ENCODE data around the gene EFNA4.

GRCh38 chr1:155078469-155079209 is 15.1 kb downstream of the EFNA4 start, which contains the start of gene EFNA3:
- TF ChIP-seq CTCF (IDR thresholded peaks at IDR 0.05) (no peak), ESRRA (CRISPR knock-in tag; IDR thresholded peaks at IDR 0.05; ENCODE audit: borderline replicate concordance) (no peak), KAT7 (CRISPR knock-in tag; IDR thresholded peaks at IDR 0.05; ENCODE audit: borderline replicate concordance) (no peak), ZNF219 (CRISPR knock-in tag; IDR thresholded peaks at IDR 0.05; ENCODE audit: borderline replicate concordance) (no peak), NR3C1 (CRISPR knock-in tag; conservative IDR thresholded peaks at IDR 0.05; ENCODE audit: low read depth) (no peak), TP53 (CRISPR knock-in tag; IDR thresholded peaks at IDR 0.05) (no peak), E2F1 (CRISPR knock-in tag; IDR thresholded peaks at IDR 0.05) (no peak), ATF3 (CRISPR knock-in tag; conservative IDR thresholded peaks at IDR 0.05) (no peak), NFYB (CRISPR knock-in tag; conservative IDR thresholded peaks at IDR 0.05; ENCODE audit: low read depth) (no peak), ATF6 (CRISPR knock-in tag; IDR thresholded peaks at IDR 0.05) (no peak)

Data from WTC11 (cell line).